Lower lobe of right lung (tissue), 2 donors: ENCODE data around the gene RFNG. TPM values are rescaled to one million over a fixed set of nuclear protein-coding genes. Genes with fewer than 3 reads are reported as not detected.

Experiments used
- ATAC-seq, 2 donors: fragments of 200-7000 bp; cut with Tn5 transposase; one replicate each; pipeline ENCODE4 v1.9.1; 2020 to 2022; ENCODE audit warnings: mild to moderate bottlenecking in 2 of 2, moderate library complexity in 2 of 2
- DNase-seq: peaks from one replicate; pipeline ENCODE4 v3.0.0-alpha.2; 2020
- H3K27ac ChIP-seq: fragments of 200-600 bp; one replicate; pipeline ENCODE4 v1.8.0; 2022
- H3K27me3 ChIP-seq: fragments of 200-600 bp; one replicate; pipeline ENCODE4 v1.8.0; 2022; ENCODE audit warnings: low read depth
- H3K36me3 ChIP-seq: fragments of 200-600 bp; one replicate; pipeline ENCODE4 v1.8.0; 2022; ENCODE audit warnings: mild to moderate bottlenecking
- H3K4me1 ChIP-seq: fragments of 200-600 bp; one replicate; pipeline ENCODE4 v1.8.0; 2022
- H3K4me3 ChIP-seq: fragments of 200-600 bp; one replicate; pipeline ENCODE4 v1.8.0; 2022; ENCODE audit warnings: mild to moderate bottlenecking
- H3K9me3 ChIP-seq: fragments of 200-600 bp; one replicate; pipeline ENCODE4 v1.8.0; 2022
- CTCF ChIP-seq: fragments of 200-600 bp; IDR thresholded peaks from one replicate; pipeline ENCODE4 v1.8.0; 2022; ENCODE audit warnings: antibody characterized with exemption, mild to moderate bottlenecking
- intact Hi-C: fragments of 100-400 bp; cut with DNase I; formaldehyde crosslinking; loops from one replicate; pipeline ENCODE4 v1.11.0; 2022
- total RNA-seq: library from RNA; stranded (reverse); fragmentation: NEBNext Ultra II Directional; extraction: Animal tissue kit (Norgen Biotek cat#: 25700); gene quantifications from one replicate; pipeline ENCODE4 v1.2.1, GENCODE V29; 2021
- donor health status: DM: no; HTN: yes; CAD: no; lungs with severe emphysema.

The RFNG gene
- total RNA-seq, 1 donor from 2014 or later = 35.1 TPM

- Histone ChIP-seq H3K4me1 (peaks cover 18% of the 10 kb centered on the region), H3K4me3 (no peak overlapping the region), H3K9me3 (no peaks in the 10 kb centered on the region), H3K27ac (no peak overlapping the region), H3K36me3 (peaks cover 81% of the 10 kb centered on the region), H3K27me3 (no peaks in the 10 kb centered on the region)
- no peak for DNase-seq
- TF ChIP-seq CTCF = no peak
- intact Hi-C loops = no loop called here
- no peak for ATAC-seq
Measured at GRCh38 chr17:82055965-82056728, 4.5 kb upstream of the RFNG start.

GRCh38 chr17:82055023-82055964 lies 3.7 kb upstream of the RFNG start:
- no peaks in the 10 kb centered on the region for H3K9me3 ChIP-seq
- ATAC-seq (no peak), DNase-seq (no peak)
- H3K4me1 ChIP-seq = peaks cover 26% of the 10 kb centered on the region
- H3K27ac ChIP-seq = no peak overlapping the region
- H3K27me3 ChIP-seq = no peaks in the 10 kb centered on the region
- no peak overlapping the region for H3K4me3 ChIP-seq
- TF ChIP-seq CTCF = no peak
- intact Hi-C loops = no loop called here
- H3K36me3 ChIP-seq = peaks cover 72% of the 10 kb centered on the region

GRCh38 chr17:82054351-82055022 lies 2.9 kb upstream of the RFNG start:
- H3K4me1 ChIP-seq = peaks cover 34% of the 10 kb centered on the region
- H3K27me3 ChIP-seq = no peaks in the 10 kb centered on the region
- TF ChIP-seq CTCF = no peak
- no peak for DNase-seq
- peaks cover 69% of the 10 kb centered on the region for H3K36me3 ChIP-seq
- intact Hi-C loops = no loop called here
- H3K9me3 ChIP-seq = no peaks in the 10 kb centered on the region
- ATAC-seq = no peak
- H3K27ac ChIP-seq = no peak overlapping the region
- H3K4me3 ChIP-seq = no peak overlapping the region

- H3K9me3 ChIP-seq = no peaks in the 10 kb centered on the region
- H3K27ac ChIP-seq = no peak overlapping the region
- H3K4me1 ChIP-seq = peaks cover 37% of the 10 kb centered on the region
- ATAC-seq (no peak), DNase-seq (no peak)
- no peaks in the 10 kb centered on the region for H3K27me3 ChIP-seq
- no peak for TF ChIP-seq CTCF
- intact Hi-C loops = no loop called here
- peaks cover 69% of the 10 kb centered on the region for H3K36me3 ChIP-seq
- H3K4me3 ChIP-seq = no peak overlapping the region
Measured at GRCh38 chr17:82053556-82054263, 2.1 kb upstream of the RFNG start.

- TF ChIP-seq CTCF = no peak
- DNase-seq = no peak
Measured at GRCh38 chr17:82053130-82053529, 1.5 kb upstream of the RFNG start.

More at GRCh38 chr17:82053130-82053529, 1.5 kb upstream of the RFNG start:
- no peaks in the 10 kb centered on the region for H3K27me3 ChIP-seq
- no peak overlapping the region for H3K27ac ChIP-seq
- H3K36me3 ChIP-seq = peaks cover 67% of the 10 kb centered on the region
- H3K9me3 ChIP-seq = no peaks in the 10 kb centered on the region
- ATAC-seq = no peak
- peaks cover 37% of the 10 kb centered on the region for H3K4me1 ChIP-seq
- H3K4me3 ChIP-seq = peak overlapping the region; percentile 86
- intact Hi-C loops = no loop called here
